Neural progenitor cell (in vitro differentiated cells): ENCODE measurements around the gene ZNF81. TPM values are rescaled to one million over a fixed set of nuclear protein-coding genes. Genes with fewer than 3 reads are reported as not detected.
"Not testable (repeated sequence)": the region's sequence is repeated elsewhere in the genome, so short reads cannot be mapped to it uniquely, and the experiment has no call there.

ENCODE experiments used
- DNase-seq: peaks from one replicate; pipeline ENCODE4 v3.0.0-alpha.2; 2016; ENCODE audit warnings: low spot score
- H2AFZ ChIP-seq: fragments of 200-600 bp; sonication (generic); replicated peaks from 2 replicates; pipeline ENCODE4 v1.6.1; 2016; ENCODE audit warnings: antibody characterized with exemption
- H3F3A ChIP-seq: fragments of 200-600 bp; sonication (generic); 2 replicates; pipeline ENCODE4 v1.6.1; 2016; ENCODE audit warnings: antibody characterized with exemption, low read depth
- H3K27ac ChIP-seq: fragments of 200-600 bp; sonication (generic); 2 replicates; pipeline ENCODE4 v1.5.1; 2016; ENCODE audit warnings: mild to moderate bottlenecking
- H3K27me3 ChIP-seq: fragments of 200-600 bp; sonication (generic); 2 replicates; pipeline ENCODE4 v1.6.1; 2016; ENCODE audit warnings: mild to moderate bottlenecking, moderate library complexity
- H3K36me3 ChIP-seq: fragments of 200-600 bp; sonication (generic); 2 replicates; pipeline ENCODE4 v1.5.1; 2016
- H3K4me1 ChIP-seq: fragments of 200-600 bp; sonication (generic); 2 replicates; pipeline ENCODE4 v1.6.1; 2016; ENCODE audit warnings: mixed run types
- H3K4me2 ChIP-seq: fragments of 200-600 bp; sonication (generic); 2 replicates; pipeline ENCODE4 v1.6.1; 2016
- H3K4me3 ChIP-seq: fragments of 200-600 bp; sonication (generic); 2 replicates; pipeline ENCODE4 v1.5.1; 2016
- H3K79me2 ChIP-seq: fragments of 200-600 bp; sonication (generic); 2 replicates; pipeline ENCODE4 v1.6.1; 2016; ENCODE audit warnings: low read depth
- H3K9ac ChIP-seq: fragments of 200-600 bp; sonication (generic); 2 replicates; pipeline ENCODE4 v1.6.1; 2016
- H3K9me3 ChIP-seq: fragments of 200-600 bp; sonication (generic); 2 replicates; pipeline ENCODE4 v1.5.1; 2016; ENCODE audit warnings: low read depth
- H4K20me1 ChIP-seq: fragments of 200-600 bp; sonication (generic); 2 replicates; pipeline ENCODE4 v1.6.1; 2016; ENCODE audit warnings: low read depth
- H3K27ac Mint-ChIP-seq: 3 replicates; pipeline ENCODE4 v1.8.0; 2021; ENCODE audit warnings: mixed read lengths
- H3K27me3 Mint-ChIP-seq: 2 replicates; pipeline ENCODE4 v1.8.0; 2022; ENCODE audit warnings: low read depth, mild to moderate bottlenecking, inconsistent platforms, moderate library complexity, mixed read lengths; ENCODE audit not compliant: insufficient read depth
- H3K36me3 Mint-ChIP-seq: 3 replicates; pipeline ENCODE4 v1.8.0; 2021; ENCODE audit warnings: mixed read lengths
- H3K4me1 Mint-ChIP-seq: 3 replicates; pipeline ENCODE4 v1.8.0; 2021; ENCODE audit warnings: mixed read lengths
- H3K4me3 Mint-ChIP-seq: 3 replicates; pipeline ENCODE4 v1.8.0; 2021; ENCODE audit warnings: mild to moderate bottlenecking, moderate library complexity, mixed read lengths
- H3K9me3 Mint-ChIP-seq: 3 replicates; pipeline ENCODE4 v1.8.0; 2020; ENCODE audit warnings: mixed read lengths
- CTCF ChIP-seq: fragments of 200-600 bp; sonication (generic); IDR thresholded peaks from 2 replicates; pipeline ENCODE4 v1.5.1; 2017; ENCODE audit warnings: antibody characterized with exemption, mild to moderate bottlenecking
- EZH2 ChIP-seq: fragments of 200-600 bp; sonication (generic); IDR thresholded peaks from 2 replicates; pipeline ENCODE4 v1.6.1; 2017; ENCODE audit warnings: antibody characterized with exemption, mild to moderate bottlenecking, moderate library complexity
- EZH2phosphoT487 ChIP-seq: fragments of 200-600 bp; sonication (generic); IDR thresholded peaks from 2 replicates; pipeline ENCODE4 v1.6.1; 2017; ENCODE audit warnings: antibody characterized with exemption
- total RNA-seq: library from RNA; depleted of rRNA; stranded (reverse); fragments of >200 nt; gene quantifications from 2 replicates; pipeline ENCODE4 v1.2.3, GENCODE V29; 2015; ENCODE audit warnings: low replicate concordance

ZNF81 gene
- total RNA-seq, 1 donor from 2014 or later, result 5.1 TPM

GRCh38 chrX:47941423-47941822, 104.7 kb downstream of the ZNF81 start:
- H3K36me3 ChIP-seq, result no peaks in the 10 kb centered on the region
- no peaks in the 10 kb centered on the region for H3K79me2 ChIP-seq
- H2AFZ ChIP-seq, result no peak overlapping the region
- no peaks in the 10 kb centered on the region for H3K4me1 ChIP-seq
- no peaks in the 10 kb centered on the region for H3K4me1 Mint-ChIP-seq
- H3F3A ChIP-seq, result no peaks in the 10 kb centered on the region
- no peak for DNase-seq
- H3K36me3 Mint-ChIP-seq, result peaks cover 2% of the 10 kb centered on the region
- peaks cover 6% of the 10 kb centered on the region for H3K9me3 ChIP-seq
- no peak overlapping the region for H3K9ac ChIP-seq
- no peak overlapping the region for H3K27ac ChIP-seq
- peaks cover 16% of the 10 kb centered on the region for H3K9me3 Mint-ChIP-seq
- no peak overlapping the region for H3K4me3 Mint-ChIP-seq
- no peak overlapping the region for H3K4me3 ChIP-seq
- no peak overlapping the region for H3K27ac Mint-ChIP-seq
- peaks cover 3% of the 10 kb centered on the region for H3K27me3 Mint-ChIP-seq
- H3K27me3 ChIP-seq, result no peaks in the 10 kb centered on the region
- TF ChIP-seq EZH2phosphoT487 (no peak), EZH2 (no peak), CTCF (no peak)
- no peak overlapping the region for H3K4me2 ChIP-seq
- no peaks in the 10 kb centered on the region for H4K20me1 ChIP-seq

- not testable (repeated sequence) for DNase-seq, H3K4me3 Mint-ChIP-seq, H3K79me2 ChIP-seq, H3K27ac ChIP-seq, H3K27me3 ChIP-seq, H3K4me3 ChIP-seq, H4K20me1 ChIP-seq, H3K4me2 ChIP-seq, H3K4me1 Mint-ChIP-seq, H3K36me3 ChIP-seq, H3K4me1 ChIP-seq, H3K27me3 Mint-ChIP-seq, H3F3A ChIP-seq, H3K36me3 Mint-ChIP-seq, H2AFZ ChIP-seq, H3K9ac ChIP-seq, H3K27ac Mint-ChIP-seq
- peaks cover 13% of the 10 kb centered on the region for H3K9me3 ChIP-seq
- peaks cover 26% of the 10 kb centered on the region for H3K9me3 Mint-ChIP-seq
These were observed 118.6 kb downstream of the ZNF81 start for GRCh38 chrX:47955295-47955694.

GRCh38 chrX:47956016-47956415, 119.3 kb downstream of the ZNF81 start:
- Histone ChIP-seq H3K36me3 (peaks cover 4% of the 10 kb centered on the region), H3K27me3 (no peaks in the 10 kb centered on the region)
- H3K4me3 Mint-ChIP-seq, result no peak overlapping the region

GRCh38 chrX:47958206-47958605, 121.5 kb downstream of the ZNF81 start:
- H4K20me1 ChIP-seq, H3K36me3 Mint-ChIP-seq, H3K27me3 Mint-ChIP-seq, H3K27ac Mint-ChIP-seq, DNase-seq, H3K9me3 ChIP-seq, H3K27me3 ChIP-seq, H3K9ac ChIP-seq, H3K4me1 Mint-ChIP-seq, H3F3A ChIP-seq, H3K79me2 ChIP-seq, H3K4me3 ChIP-seq, H3K36me3 ChIP-seq, H3K27ac ChIP-seq, H3K4me2 ChIP-seq, H3K4me1 ChIP-seq, H3K4me3 Mint-ChIP-seq, H2AFZ ChIP-seq: not testable (repeated sequence)
- H3K9me3 Mint-ChIP-seq, result peaks cover 25% of the 10 kb centered on the region

More at GRCh38 chrX:47956016-47956415, 119.3 kb downstream of the ZNF81 start:
- H3K36me3 Mint-ChIP-seq, result peaks cover 2% of the 10 kb centered on the region
- no peaks in the 10 kb centered on the region for H3K4me1 Mint-ChIP-seq
- Histone ChIP-seq H3K4me2 (no peak overlapping the region), H3K27ac (no peak overlapping the region), H3K4me1 (no peaks in the 10 kb centered on the region), H4K20me1 (no peaks in the 10 kb centered on the region), H3K4me3 (no peak overlapping the region), H2AFZ (no peak overlapping the region), H3K9me3 (peaks cover 10% of the 10 kb centered on the region), H3K9ac (no peak overlapping the region), H3F3A (no peaks in the 10 kb centered on the region), H3K79me2 (no peaks in the 10 kb centered on the region)
- no peak overlapping the region for H3K27ac Mint-ChIP-seq
- peaks cover 24% of the 10 kb centered on the region for H3K9me3 Mint-ChIP-seq
- H3K27me3 Mint-ChIP-seq, result peaks cover 2% of the 10 kb centered on the region
- DNase-seq, result no peak
- no peak for TF ChIP-seq EZH2
- no peak for TF ChIP-seq EZH2phosphoT487
- TF ChIP-seq CTCF, result no peak
